Choroid plexus epithelial cell (primary cell): ENCODE results near the gene HHLA2.
"Not testable (repeated sequence)": the region's sequence is repeated elsewhere in the genome, so short reads cannot be mapped to it uniquely, and the experiment has no call there.

Source experiments
- DNase-seq: peaks from one replicate; pipeline ENCODE4 v3.0.0-alpha.2; 2010; ENCODE audit warnings: low read depth
- H3K4me3 ChIP-seq: 2 replicates; pipeline ENCODE4 v1.5.1; 2011; ENCODE audit warnings: low read depth, mild to moderate bottlenecking, control low read depth, low read length, moderate library complexity
- CTCF ChIP-seq: conservative IDR thresholded peaks from 2 replicates; pipeline ENCODE4 v1.5.1; 2011; ENCODE audit warnings: low read depth, mild to moderate bottlenecking, control low read depth, inconsistent platforms, low read length, moderate library complexity

The HHLA2 gene

DNA sequence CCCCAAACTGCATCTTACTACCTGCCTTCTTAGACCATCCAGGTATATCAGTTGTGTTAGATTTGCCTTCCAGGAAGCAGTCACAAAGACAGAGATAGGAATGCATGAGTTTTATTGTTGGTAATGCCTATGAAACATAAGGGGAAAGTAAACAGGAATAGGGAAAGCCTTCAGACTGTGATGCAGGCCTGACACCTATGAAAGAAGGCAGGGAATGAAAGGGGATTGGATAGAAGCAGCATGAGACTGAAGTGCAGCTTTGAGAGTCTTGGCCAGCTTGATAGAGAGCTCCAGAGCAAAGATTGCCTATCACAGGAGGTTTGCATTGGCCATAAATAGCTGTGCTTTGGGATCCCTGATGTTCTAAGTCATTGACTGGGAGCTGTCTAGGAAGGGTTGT, 15.9 kb upstream of the HHLA2 start:
- no peak for DNase-seq
- H3K4me3 ChIP-seq = no peak overlapping the region
- TF ChIP-seq CTCF = no peak

- no peak for DNase-seq
- H3K4me3 ChIP-seq = no peak overlapping the region
- no peak for TF ChIP-seq CTCF
These were observed 14.7 kb upstream of the HHLA2 start for GRCh38 chr3:108281670-108282069.

DNA sequence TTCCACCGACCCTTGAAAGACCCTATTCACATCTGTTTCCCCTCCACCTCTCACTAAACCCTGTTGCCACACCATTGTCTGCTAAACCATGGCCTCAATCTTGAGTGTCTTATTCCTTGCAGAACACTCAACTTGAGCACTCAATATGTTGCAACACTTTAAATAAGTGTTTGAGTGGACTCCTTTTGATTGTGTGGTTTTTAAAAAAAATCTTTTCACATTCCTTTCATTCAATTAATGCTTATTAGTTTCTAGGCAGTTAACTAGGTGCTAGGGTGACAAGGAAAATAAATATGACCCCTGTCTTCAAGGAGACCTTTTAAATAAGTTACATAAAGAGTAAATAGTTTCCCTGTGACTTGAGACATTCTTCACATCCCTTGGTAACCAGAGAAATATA, 13.3 kb upstream of the HHLA2 start:
- no peak overlapping the region for H3K4me3 ChIP-seq
- TF ChIP-seq CTCF = no peak
- peak; percentile 5 for DNase-seq

DNA sequence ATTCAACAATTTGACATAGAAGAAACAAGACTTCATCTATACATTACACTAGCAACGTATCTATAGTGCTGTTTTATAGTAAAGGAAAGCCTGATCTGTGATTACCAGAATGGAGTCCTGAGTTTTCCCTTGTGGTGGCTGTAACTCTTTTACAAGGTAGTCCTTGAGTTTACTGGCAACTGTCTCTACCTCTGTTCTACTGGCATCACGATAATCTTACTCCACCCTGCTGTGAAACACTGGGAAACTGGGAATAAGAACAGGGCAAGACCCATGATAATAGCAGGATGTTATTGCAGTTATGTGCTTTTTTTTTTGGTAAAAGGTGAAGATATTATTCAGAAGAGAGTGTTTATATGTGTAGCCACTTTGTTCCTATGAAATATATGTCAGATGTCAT, 12.4 kb upstream of the HHLA2 start:
- no peak for TF ChIP-seq CTCF
- DNase-seq = no peak
- no peak overlapping the region for H3K4me3 ChIP-seq

- no peak for TF ChIP-seq CTCF
- DNase-seq = no peak
- no peak overlapping the region for H3K4me3 ChIP-seq
These were observed 11.2 kb upstream of the HHLA2 start for GRCh38 chr3:108285176-108285575.

DNA sequence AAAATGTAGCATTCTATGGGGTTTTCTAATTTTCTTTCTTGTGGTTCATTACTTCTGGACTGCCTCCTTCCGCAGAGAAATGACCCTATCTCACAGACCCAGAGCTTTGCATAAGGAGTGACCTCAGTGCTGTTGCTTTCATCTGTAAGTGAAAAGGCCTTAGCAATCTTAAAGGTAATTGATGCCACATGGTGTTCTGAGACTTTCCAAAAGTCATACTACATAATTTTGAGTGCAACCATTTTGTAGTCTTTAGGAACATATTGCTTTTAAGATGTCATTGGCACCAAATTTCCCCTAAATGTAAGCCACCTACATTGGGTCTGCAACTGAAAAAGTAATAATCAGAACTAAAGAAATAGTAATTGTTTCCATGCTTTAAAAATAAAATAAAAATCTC, 9.2 kb upstream of the HHLA2 start:
- no peak overlapping the region for H3K4me3 ChIP-seq
- DNase-seq = no peak
- TF ChIP-seq CTCF = no peak

- not testable (repeated sequence) for H3K4me3 ChIP-seq, DNase-seq
These were observed 8.2 kb upstream of the HHLA2 start for GRCh38 chr3:108288193-108288592.

- no peak for TF ChIP-seq CTCF
- no peak for DNase-seq
- no peak overlapping the region for H3K4me3 ChIP-seq
These were observed 7.2 kb upstream of the HHLA2 start for GRCh38 chr3:108289159-108289558.
